GM19324 (cell line): ENCODE results near the gene PSMG4.

ENCODE experiments used
- ATAC-seq: cut with Tn5 transposase; IDR thresholded peaks from one replicate; pipeline ENCODE4 v1.9.1; 2021; ENCODE audit warnings: mild to moderate bottlenecking, moderate library complexity; ENCODE audit not compliant: unreplicated experiment, low FRiP score

PSMG4 gene

DNA sequence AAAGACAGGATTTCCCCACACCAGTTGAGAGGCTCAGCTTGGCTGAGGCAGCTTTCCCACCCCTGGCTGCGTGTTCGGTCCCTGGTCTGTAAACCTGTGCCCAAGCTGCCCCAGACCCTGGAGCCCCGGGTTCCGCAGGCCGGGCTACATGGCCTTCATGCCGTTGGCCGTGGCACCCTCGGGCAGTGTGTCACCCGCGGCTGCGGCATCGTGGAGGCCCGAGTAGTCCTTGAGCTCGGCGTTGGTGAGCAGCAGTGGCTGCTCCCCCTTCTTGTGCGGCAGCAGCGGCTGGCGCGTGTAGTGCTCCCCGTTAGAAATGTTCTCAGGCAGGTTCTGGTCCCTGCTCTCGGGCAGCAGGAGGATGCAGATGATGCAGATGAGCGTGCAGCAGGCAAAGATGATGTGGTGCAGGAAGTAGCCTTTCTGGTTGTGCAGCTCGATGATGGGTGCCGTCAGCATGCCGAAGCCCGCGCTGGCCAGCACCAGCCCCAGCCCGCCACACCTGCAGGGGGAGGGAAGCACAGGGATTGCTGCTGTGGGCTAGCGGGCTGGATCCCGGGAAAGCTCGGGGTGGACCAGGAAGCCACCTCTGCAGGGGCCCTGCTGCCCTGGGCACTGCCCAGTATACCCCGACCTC lies 14.3 kb downstream of the PSMG4 start:
- ATAC-seq = no peak

DNA sequence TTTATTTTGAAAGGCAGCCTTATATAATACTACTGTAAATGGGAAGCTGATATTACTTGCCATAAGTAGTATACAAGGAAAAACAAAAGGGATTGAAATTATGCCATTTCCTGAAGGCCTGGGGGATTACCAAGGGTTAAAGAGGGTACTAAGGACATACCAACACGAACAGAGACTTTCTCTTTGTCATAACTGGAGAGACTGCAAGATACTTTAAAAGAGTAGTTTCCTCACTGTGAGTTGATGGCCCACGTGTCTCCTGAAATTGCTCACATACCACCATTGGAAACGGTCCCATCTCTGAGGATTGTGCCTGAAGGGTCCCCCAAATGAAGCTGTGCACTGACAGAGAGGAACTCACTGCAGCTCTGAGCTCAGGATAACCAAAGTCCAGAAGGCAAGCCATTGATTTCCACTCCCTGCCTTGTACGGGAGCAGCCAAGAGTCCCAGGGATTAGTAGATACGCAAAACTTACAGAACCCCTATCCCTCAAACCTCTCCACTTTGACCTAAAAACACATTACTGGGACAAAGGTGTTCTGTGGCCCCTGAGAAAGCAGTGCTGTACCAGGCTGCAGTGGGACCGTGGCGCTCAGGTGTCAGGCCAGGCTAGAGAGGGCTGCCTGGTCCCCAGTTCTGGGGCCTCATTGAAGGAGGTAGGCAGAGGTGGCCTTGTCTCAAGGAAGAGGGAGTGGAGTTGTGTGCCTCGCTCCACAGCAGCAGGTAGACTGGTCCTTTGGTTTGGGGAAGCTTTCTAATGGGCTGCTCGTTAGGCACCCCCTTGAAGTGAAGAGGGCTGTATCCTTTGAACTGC lies 15.2 kb downstream of the PSMG4 start:
- no peak for ATAC-seq

DNA sequence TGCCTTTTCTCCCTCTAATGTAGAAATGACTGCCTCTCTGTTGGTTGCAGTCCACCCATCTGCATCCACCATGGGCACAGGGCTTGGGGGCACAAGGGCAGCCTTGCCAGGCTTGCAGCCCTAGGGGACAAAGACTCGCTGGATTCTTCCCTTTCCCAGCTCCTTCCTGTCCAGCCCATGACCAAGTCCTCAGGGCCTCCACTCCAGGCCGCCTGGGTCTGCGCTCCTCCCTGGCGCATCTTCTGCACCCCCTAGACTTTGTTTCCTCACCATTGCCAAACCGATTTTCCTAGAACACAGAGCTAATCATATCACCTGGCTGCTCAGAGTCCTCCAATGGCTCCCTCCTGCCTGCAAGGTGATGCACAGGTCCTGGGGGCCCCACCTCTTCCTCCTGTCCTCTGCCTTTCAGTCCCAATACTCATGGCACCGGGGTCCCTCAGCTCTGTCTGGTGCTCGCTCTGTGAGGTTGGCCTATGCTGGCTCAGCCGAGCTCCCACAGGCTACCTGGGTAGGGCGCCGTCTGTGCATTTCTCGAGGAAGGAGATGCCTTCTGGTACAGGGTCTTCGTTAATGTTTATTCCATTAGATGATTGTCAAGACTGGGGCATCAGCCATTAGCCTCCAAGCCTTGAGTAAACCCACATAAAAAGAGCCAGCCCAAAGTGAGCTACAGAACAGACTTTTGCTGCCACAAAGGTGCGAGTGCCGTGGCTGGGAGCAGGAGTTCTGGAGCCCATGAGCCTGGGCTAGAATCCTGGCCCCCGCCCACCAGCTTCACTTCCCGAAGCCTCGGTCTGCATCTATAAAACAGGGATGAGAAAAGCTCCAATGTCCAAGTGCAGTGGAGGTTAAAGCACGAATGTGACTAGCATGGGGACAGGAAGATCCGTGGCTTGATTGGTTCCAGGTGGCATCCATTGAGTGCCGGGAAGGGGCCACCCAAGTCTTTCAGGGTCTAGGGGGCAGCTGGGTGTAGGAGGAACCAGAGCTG lies 17.7 kb downstream of the PSMG4 start:
- ATAC-seq = no peak

DNA sequence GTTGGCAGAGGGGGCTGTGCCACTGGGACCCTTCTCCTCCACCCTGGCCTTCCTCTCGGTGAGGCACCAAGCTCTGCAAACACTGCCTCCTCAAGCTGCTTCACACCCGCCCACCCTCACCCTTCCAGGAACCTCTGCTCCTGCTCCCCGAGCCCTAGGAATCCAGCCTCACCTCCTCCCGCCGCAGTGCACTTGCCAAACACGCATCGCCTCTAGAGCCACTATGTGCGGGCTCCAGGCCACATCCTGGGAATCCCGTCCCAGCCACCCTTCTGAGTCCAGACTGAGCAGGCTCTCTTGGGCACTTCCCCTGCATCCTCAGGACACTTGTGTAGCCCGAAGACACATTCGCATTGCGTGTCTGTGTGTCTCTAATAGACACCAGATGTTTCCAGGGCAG lies 18.5 kb downstream of the PSMG4 start:
- ATAC-seq = no peak

DNA sequence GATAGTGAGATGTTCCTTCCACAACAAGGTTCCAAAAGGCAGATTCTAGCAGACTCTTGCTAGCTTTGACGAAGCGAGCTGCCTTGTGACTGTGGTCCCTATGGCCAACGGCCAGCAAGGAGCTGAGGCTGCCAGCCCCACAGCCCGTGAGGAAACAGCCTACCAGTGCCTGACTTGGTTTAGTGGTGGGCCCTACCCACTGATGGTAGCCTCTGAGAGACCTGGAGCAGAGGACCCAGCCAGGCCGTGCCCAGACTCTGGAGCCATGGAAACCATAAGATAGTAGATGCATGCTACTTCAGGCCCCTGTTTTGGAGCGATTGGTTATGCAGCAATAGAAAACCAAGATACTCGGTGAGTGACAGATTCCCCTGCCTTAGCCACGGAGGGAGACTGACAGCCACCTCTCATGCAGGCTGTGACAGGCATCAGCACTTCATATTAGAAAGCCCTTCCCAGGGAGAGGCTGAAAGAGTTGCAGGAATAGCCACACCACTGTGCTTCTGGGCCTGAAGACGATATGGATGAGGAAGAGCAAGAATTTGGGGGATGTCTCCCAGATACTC lies 19.2 kb downstream of the PSMG4 start:
- no peak for ATAC-seq

DNA sequence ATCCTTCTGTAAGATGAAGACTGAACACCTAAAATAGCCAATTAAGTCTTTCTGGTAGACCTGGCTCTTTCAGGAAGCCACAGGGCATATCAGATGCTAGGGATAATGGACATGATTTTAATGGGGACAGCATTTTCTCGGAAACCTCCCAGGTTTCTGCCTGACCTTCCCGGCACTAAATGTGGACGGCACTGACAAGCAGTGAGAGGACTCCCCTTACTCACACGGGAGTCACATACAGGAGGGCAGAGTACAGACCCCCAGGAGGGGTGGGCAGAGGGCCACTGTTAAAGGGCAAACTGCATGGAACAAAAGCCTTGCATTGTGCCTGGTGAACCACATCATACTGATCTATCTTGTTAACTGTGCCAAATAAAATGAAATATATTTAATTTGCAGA lies 19.9 kb downstream of the PSMG4 start:
- no peak for ATAC-seq

DNA sequence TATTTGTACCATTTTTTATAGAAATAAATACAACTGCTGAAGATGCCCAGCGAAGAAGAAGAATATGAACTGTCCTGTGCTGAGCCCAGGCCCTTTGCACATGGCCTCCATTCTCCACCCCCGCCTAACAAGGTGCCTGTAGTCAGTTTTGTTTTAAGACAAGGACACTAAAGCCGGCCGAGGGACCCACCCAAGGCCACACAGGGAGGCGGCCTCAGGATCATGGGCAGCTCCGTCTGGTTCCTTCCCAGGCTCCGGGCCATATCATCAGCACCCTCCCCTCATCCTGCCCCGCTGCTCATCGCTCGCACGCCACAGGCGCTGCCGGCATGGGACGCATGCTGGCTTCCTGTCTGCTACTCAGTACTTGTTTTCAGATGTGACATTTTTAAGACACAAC lies 21.3 kb downstream of the PSMG4 start:
- no peak for ATAC-seq

DNA sequence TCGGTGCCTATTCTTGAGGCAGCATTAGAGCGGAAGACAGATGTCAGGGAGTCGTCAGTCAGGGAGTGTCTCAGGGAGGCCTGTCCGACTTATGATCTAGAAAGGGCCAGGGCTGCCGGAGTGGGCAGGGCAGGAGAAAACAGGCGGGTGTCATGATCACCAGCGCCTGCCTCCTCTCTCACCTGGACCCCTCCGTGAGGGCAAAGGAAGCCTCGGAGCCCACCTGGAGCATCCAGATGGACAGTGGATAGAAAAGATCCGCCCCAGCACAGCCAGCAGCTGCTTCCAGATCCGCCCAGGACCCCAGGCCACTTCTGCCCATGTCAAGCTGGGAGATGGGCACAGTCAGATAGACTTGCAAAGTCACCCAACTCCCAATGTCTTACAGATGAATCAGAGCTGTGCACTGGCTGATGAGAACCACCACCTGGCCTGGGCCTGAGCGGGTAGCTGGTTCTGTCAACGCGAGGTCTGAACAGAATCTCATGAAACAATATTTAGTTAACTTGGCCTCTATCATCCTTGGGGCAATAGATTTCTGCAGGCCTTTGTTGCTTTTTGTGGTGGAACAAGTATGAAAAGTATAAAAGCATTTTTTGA lies 22.2 kb downstream of the PSMG4 start:
- no peak for ATAC-seq

DNA sequence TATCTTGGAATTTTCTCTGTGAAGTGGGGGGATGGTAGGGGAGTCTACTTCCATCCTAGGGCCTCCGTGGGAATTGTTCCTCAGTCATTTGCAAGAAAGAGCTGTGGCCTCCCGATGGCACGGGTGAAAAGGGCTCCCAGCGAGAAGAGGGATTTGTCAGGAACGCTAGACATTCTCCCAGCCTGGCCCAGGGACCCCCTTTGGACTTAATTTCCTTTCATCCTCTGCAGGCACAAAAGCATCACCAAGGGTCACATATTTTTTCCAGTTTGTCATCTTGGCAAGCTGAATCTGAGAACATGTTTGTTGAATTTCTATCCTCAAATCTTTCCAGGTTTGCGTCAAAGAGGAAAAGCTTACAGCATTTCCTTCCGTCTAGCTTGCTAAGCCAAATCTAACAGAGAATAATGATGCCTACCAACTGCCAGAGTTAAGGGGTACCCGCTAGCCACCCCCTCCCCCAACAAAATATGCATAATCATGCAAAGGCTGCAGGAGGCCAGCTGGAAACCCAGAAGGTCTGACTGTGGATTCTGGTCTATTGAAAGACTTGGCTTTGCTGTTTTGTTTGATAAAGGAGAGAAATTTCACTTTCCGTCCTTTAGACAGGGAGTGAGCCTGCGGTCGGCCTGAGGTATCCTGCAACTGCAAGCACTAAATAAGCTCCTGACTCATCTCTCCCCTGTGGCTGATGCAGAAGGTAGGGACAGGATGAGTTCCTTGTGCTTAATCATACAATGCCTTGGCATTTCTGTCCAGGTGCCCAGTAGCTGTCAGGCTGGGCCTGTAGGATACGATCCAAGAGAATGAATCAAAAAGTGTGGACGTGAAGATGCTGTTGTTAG lies 23.1 kb downstream of the PSMG4 start:
- no peak for ATAC-seq

DNA sequence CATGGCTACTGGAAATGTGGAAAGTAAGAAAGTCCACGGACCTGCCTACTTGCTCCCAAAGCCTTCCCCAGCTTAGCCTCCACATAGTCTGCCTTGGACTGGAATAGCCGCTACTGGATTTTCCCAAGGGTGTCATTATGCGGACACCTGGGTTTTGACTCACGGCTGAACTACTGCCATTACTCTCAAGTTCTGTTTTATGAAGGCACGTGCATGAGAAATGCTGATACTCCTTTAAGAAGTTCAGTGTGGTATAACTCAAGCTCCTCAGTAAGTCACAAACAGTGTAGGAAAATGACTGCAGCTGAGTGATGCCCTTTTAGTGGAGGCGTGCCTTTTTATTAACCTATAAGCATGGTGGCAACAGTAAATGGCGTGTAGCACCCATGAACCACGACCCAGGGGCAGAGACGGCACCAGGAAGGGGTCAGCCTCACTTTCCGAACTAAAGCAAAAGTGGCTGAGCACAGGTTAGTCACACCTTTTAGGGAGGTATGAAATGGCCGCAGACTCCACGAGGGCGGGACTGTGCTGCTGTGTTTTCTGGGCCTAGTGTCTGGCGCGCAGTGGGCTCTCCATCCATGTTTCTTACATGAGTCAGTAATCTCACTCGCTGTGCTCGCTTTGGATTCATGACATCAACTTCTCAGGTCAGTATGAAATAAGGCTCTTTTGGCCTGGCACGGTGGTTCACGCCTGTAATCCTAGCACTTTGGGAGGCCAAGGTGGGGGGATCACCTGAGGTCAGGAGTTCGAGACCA lies 23.9 kb downstream of the PSMG4 start:
- ATAC-seq = no peak

DNA sequence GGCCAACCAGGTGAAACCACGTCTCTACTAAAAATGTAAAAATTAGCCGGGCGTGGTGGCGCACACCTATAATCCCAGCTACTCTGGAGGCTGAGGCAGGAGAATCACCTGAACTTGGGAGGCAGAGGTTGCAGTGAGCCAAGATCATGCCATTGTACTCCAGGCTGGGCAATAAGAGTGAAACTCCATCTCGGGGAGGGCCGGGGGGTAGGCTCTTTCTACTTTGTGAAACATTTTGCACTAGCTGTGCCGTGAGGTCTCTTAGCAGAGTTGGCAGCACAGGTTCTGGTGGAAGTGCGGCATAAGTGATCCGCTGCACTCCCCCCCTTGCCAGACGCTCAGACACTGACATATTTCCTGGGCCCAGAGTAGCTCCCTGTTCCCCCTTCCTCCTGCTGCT lies 24.5 kb downstream of the PSMG4 start:
- no peak for ATAC-seq

DNA sequence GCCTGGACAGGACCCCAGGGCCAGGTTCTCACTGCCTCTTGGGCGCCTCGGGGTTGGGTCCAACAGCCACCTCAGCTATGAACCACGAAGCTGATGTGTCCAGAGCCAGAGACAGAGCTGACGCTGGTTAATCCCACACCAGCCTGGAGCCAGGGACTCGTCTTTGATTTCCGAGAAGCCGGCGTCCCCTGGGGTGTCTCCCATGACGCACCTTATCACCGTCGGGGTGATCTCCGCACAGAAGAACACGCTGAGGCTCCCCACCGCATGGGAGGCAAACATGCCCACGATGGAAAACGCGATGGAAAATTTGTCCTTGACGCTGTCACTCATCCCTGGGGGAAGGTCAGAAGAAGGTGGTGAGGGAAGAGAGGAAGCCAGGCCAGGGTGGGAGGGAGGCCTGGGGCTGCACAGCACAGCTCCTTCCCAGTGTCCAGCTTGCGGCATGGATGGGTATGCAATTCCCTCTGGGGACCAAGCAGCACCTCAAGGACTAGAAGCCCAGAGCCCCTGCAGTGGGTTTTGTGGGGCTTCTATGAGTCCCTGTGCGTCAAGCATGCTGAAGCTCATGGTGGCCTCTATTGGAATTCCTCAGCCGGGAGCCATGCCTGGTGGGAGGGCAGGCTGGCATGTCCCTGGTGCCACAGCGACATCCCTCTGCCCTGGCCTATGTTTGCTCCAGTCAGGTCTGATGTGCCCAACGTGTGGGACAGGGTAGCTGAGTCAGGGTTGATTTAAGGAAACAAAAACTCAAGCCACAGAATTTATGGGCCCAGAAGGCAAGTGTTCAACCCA lies 25.1 kb downstream of the PSMG4 start:
- ATAC-seq = no peak

DNA sequence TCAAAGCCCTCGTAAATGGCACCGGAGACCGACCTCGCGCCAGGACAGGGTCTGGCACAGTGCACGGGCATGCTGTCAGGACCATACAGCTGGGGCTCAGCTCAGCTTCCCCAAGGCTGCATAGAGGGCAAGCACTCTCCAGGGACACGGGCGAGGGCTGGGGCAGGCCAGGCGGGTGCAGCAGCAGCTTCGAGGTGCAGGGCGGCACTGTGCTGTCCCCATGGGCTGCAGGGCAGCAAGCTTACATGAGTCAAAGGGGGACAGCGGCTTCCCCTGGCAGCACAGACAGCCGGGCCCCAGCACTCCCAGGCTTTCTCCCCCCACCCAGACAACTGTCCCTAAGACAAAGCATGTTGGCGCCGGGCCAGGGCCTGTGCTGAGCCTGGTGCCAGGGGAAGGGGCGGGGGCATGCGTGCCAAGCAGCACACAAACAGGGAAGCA lies 25.7 kb downstream of the PSMG4 start:
- no peak for ATAC-seq

DNA sequence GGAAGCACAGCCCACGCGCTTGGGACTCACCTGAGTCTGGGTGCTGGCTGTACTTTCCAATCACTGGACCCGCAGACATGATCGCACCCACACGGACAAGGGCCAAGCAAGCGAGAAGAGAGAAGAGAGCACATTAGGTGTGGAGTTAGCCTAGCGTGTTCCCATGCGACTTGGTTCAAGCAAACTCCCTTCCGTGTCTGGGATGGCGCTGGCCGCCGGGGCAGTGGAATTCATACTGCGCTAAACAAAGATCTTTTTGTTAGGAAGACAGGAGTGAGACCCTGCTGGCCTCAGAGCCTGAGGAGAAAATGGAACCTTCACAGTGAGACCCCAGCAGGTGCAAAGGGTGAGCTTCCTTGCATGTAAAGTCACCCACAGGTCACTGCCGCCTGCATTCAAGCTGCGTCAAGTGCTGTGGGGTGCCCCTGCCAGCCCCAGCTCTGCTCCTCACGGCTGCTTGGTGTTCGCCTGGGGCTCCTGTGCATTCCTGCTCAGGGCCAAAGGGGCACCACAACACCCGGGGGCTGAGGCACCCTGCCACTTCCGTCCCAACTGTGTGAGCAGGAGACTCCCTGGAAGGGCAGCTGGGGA lies 26.4 kb downstream of the PSMG4 start:
- no peak for ATAC-seq

DNA sequence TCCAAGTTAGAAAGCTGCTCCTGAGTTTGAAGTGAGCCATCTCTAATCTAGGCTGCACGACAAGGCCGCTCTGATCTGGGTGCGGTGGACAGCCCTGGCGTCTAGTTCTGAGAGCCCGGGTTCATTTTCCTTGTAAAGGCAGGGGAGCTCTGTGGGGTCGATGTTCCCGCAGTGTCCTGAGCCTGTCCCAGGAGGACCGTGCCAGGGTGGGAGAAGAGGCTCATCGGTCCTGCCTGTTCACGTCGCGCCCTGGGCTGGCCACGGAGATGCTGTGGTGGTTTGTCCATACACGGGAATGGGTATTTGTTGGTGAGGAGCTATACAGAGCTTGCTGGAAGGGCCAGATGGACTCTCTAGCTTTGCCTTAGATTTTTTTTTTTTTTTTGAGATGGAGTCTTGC lies 27.0 kb downstream of the PSMG4 start:
- no peak for ATAC-seq

DNA sequence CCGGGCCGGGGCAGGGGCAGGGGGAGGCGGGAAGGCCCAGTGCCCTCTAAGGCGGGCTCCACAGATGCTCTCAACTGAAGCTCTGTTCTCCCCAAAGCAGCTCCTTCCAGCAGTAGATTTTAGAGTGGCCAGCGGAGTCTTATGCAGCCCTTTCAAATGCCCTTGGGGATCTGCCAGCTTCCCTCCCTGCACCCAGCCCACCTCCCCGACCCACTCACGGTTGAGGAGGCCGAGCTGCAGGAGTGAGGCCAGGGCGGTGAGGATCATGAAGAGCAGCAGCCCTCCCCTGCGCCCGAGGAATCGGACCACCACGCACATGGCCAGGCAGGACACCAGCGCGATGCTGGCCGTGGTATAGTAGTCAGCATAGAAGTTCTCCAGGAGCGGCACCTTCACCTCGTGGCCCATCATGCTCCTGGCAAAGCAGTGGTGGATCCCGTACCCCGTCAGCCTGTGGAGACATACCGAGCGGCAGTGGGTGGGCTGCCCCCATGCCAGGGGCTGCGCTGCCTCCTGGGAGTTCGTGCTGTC lies 28.0 kb downstream of the PSMG4 start:
- ATAC-seq = no peak

DNA sequence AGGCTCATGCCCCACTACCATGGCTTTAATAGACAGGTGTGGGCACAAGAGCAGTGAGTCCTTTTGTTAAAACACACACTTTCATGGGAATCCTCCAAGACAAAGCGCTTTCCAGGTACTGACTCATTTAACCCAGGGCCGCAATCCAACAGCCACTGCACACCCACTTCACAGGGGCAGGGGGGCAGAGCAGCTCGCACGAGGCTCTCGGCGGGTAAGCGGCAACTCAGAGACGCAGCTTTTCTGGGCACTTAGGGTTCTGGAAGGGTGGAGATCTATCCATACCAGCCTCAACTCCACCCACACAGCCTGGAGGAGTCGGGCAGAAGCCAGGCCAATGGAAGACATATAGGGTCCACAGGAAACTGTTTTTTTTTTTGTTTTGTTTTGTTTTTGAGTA lies 28.6 kb downstream of the PSMG4 start:
- ATAC-seq = no peak
